Skeletal muscle satellite cell (primary cell): Measurements from ENCODE around the gene ENTPD1.
A peak's percentile ranks its signal among the peaks of the same experiment; 100 is the strongest.
"Not testable (repeated sequence)": the region's sequence is repeated elsewhere in the genome, so short reads cannot be mapped to it uniquely, and the experiment has no call there.

Source experiments
- H3K27me3 ChIP-seq: 2 replicates; pipeline ENCODE4 v1.7.0; 2013; ENCODE audit warnings: low read length; ENCODE audit not compliant: control insufficient read depth, insufficient read depth
- H3K36me3 ChIP-seq: 2 replicates; pipeline ENCODE4 v1.7.0; 2013; ENCODE audit warnings: mild to moderate bottlenecking, control low read depth, low read length; ENCODE audit not compliant: insufficient read depth
- H3K4me1 ChIP-seq: 2 replicates; pipeline ENCODE4 v1.7.0; 2013; ENCODE audit warnings: low read length; ENCODE audit not compliant: control insufficient read depth, insufficient read depth
- H3K4me2 ChIP-seq: 2 replicates; pipeline ENCODE4 v1.7.0; 2013; ENCODE audit warnings: mild to moderate bottlenecking, low read length
- H3K4me3 ChIP-seq: 2 replicates; pipeline ENCODE4 v1.7.0; 2013; ENCODE audit warnings: low read length
- H3K9ac ChIP-seq: 2 replicates; pipeline ENCODE4 v1.7.0; 2013; ENCODE audit warnings: mild to moderate bottlenecking, low read depth, low read length, moderate library complexity
- H3K9me3 ChIP-seq: replicated peaks from 2 replicates; pipeline ENCODE4 v1.7.0; 2013; ENCODE audit warnings: mild to moderate bottlenecking, control low read depth, low read length

The ENTPD1 gene

GRCh38 chr10:95877881-95878280 lies 121.9 kb downstream of the ENTPD1 start:
- Histone ChIP-seq H3K36me3 (peaks cover 8% of the 10 kb centered on the region), H3K4me1 (no peaks in the 10 kb centered on the region), H3K27me3 (no peaks in the 10 kb centered on the region), H3K4me2 (no peak overlapping the region), H3K4me3 (no peak overlapping the region), H3K9me3 (no peaks in the 10 kb centered on the region), H3K9ac (no peak overlapping the region)

- Histone ChIP-seq H3K4me3 (no peak overlapping the region), H3K9ac (no peak overlapping the region), H3K36me3 (peaks cover 1% of the 10 kb centered on the region), H3K9me3 (no peaks in the 10 kb centered on the region), H3K4me2 (no peak overlapping the region), H3K4me1 (no peaks in the 10 kb centered on the region), H3K27me3 (no peaks in the 10 kb centered on the region)
These were observed 124.7 kb downstream of the ENTPD1 start for GRCh38 chr10:95880704-95881103.

GRCh38 chr10:95881316-95881715 lies 125.4 kb downstream of the ENTPD1 start:
- no peaks in the 10 kb centered on the region for H3K9me3 ChIP-seq

GRCh38 chr10:95889830-95890229 lies 133.9 kb downstream of the ENTPD1 start:
- H3K4me3 ChIP-seq = no peak overlapping the region
- no peaks in the 10 kb centered on the region for H3K9me3 ChIP-seq
- H3K4me2 ChIP-seq = no peak overlapping the region
- no peaks in the 10 kb centered on the region for H3K36me3 ChIP-seq
- no peak overlapping the region for H3K9ac ChIP-seq
- no peaks in the 10 kb centered on the region for H3K27me3 ChIP-seq
- no peaks in the 10 kb centered on the region for H3K4me1 ChIP-seq

More at GRCh38 chr10:95881316-95881715, 125.4 kb downstream of the ENTPD1 start:
- Histone ChIP-seq H3K4me1 (no peaks in the 10 kb centered on the region), H3K27me3 (no peaks in the 10 kb centered on the region), H3K36me3 (no peaks in the 10 kb centered on the region), H3K9ac (no peak overlapping the region), H3K4me3 (no peak overlapping the region), H3K4me2 (no peak overlapping the region)

- Histone ChIP-seq H3K4me2 (no peak overlapping the region), H3K27me3 (no peaks in the 10 kb centered on the region), H3K4me3 (no peak overlapping the region), H3K4me1 (no peaks in the 10 kb centered on the region), H3K9ac (no peak overlapping the region), H3K36me3 (peaks cover 4% of the 10 kb centered on the region), H3K9me3 (no peaks in the 10 kb centered on the region)
These were observed 140.3 kb downstream of the ENTPD1 start for GRCh38 chr10:95896071-95896850.

GRCh38 chr10:95905897-95906580 lies 150.1 kb downstream of the ENTPD1 start:
- H3K4me3 ChIP-seq, H3K4me2 ChIP-seq, H3K9me3 ChIP-seq, H3K9ac ChIP-seq, H3K4me1 ChIP-seq, H3K27me3 ChIP-seq, H3K36me3 ChIP-seq: not testable (repeated sequence)

GRCh38 chr10:95906677-95907455 lies 150.9 kb downstream of the ENTPD1 start:
- peak overlapping the region; percentile 86 for H3K9ac ChIP-seq
- H3K9me3 ChIP-seq = no peaks in the 10 kb centered on the region
- no peaks in the 10 kb centered on the region for H3K27me3 ChIP-seq
- peak overlapping the region; percentile 85 for H3K4me2 ChIP-seq
- peaks cover 6% of the 10 kb centered on the region for H3K4me1 ChIP-seq
- H3K4me3 ChIP-seq = peak overlapping the region; percentile 79
- peaks cover 5% of the 10 kb centered on the region for H3K36me3 ChIP-seq

GRCh38 chr10:95907456-95908253 lies 151.7 kb downstream of the ENTPD1 start, which contains the start of gene CC2D2B:
CC2D2B (plus strand) TSS chr10:95907975; CDS start chr10:95911324, 3,349 bp downstream.
- Histone ChIP-seq H3K36me3 (peaks cover 3% of the 10 kb centered on the region), H3K9ac (peak within 1 kb of the TSS; percentile 86), H3K9me3 (no peaks in the 10 kb centered on the region)

GRCh38 chr10:95908450-95908849 lies 152.5 kb downstream of the ENTPD1 start:
- Histone ChIP-seq H3K4me2 (peak overlapping the region; percentile 85), H3K36me3 (no peaks in the 10 kb centered on the region), H3K4me1 (peaks cover 6% of the 10 kb centered on the region), H3K27me3 (no peaks in the 10 kb centered on the region), H3K4me3 (peak overlapping the region; percentile 79), H3K9me3 (no peaks in the 10 kb centered on the region), H3K9ac (no peak overlapping the region)

More at GRCh38 chr10:95907456-95908253, 151.7 kb downstream of the ENTPD1 start, which contains the start of gene CC2D2B:
- Histone ChIP-seq H3K27me3 (no peaks in the 10 kb centered on the region), H3K4me2 (peak within 1 kb of the TSS; percentile 85), H3K4me3 (peak within 1 kb of the TSS; percentile 79), H3K4me1 (peaks cover 6% of the 10 kb centered on the region)

- Histone ChIP-seq H3K4me3 (no peak overlapping the region), H3K36me3 (no peaks in the 10 kb centered on the region), H3K4me2 (no peak overlapping the region), H3K9ac (no peak overlapping the region), H3K9me3 (no peaks in the 10 kb centered on the region), H3K4me1 (peaks cover 6% of the 10 kb centered on the region), H3K27me3 (no peaks in the 10 kb centered on the region)
These were observed 153.6 kb downstream of the ENTPD1 start for GRCh38 chr10:95909561-95909960.

GRCh38 chr10:95916039-95916438 lies 160.1 kb downstream of the ENTPD1 start:
- not testable (repeated sequence) for H3K4me2 ChIP-seq, H3K4me3 ChIP-seq, H3K9me3 ChIP-seq, H3K4me1 ChIP-seq, H3K27me3 ChIP-seq, H3K9ac ChIP-seq, H3K36me3 ChIP-seq
